H1 (cell line): ENCODE data around the gene ELMO1. TPM values are rescaled to one million over a fixed set of nuclear protein-coding genes. Genes with fewer than 3 reads are reported as not detected.

Experiments used
- CTCF ChIA-PET: fragments of 300-600 bp; sonication (Branson Sonifier 250); formaldehyde crosslinking; loops from one replicate; lab custom pipeline; 2021; ENCODE audit not compliant: partially characterized antibody; lab: Charles Lee
- POLR2A ChIA-PET: fragments of 300-600 bp; sonication (Branson Sonifier 250); formaldehyde crosslinking; loops from one replicate; lab custom pipeline; 2021; ENCODE audit warnings: inconsistent platforms; ENCODE audit not compliant: partially characterized antibody; lab: Charles Lee
- DNase-seq, 2 experiments: peaks; one replicate each; pipeline versions ENCODE4 v3.0.0 to v3.0.0-alpha.2; 2010 to 2022; ENCODE audit warnings: low spot score in 2 of 2, low read depth in 1 of 2, mixed read lengths in 1 of 2
- FAIRE-seq: peaks from 2 replicates; lab custom pipeline; 2011; peaks lifted over from hg19 to GRCh38; lab: Jason Lieb, UNC
- H2AFZ ChIP-seq: 2 replicates; pipeline ENCODE4 v1.8.1; 2012; ENCODE audit warnings: low read length, inconsistent platforms
- H2AK5ac ChIP-seq: 2 replicates; pipeline ENCODE4 v1.6.1; 2013; ENCODE audit warnings: low read depth, low read length
- H2BK120ac ChIP-seq: replicated peaks from 2 replicates; pipeline ENCODE3; 2013; ENCODE audit warnings: low read depth, low read length, inconsistent platforms
- H2BK12ac ChIP-seq: 2 replicates; pipeline ENCODE4 v1.6.1; 2013; ENCODE audit warnings: low read depth, low read length
- H2BK15ac ChIP-seq: 2 replicates; pipeline ENCODE4 v1.6.1; 2013; ENCODE audit warnings: low read length
- H2BK20ac ChIP-seq: 2 replicates; pipeline ENCODE4 v1.6.1; 2013; ENCODE audit warnings: low read length
- H2BK5ac ChIP-seq: 2 replicates; pipeline ENCODE4 v1.6.1; 2013; ENCODE audit warnings: low read depth, low read length
- H3K14ac ChIP-seq: 2 replicates; pipeline ENCODE4 v1.6.1; 2013; ENCODE audit warnings: inconsistent platforms; ENCODE audit not compliant: insufficient read length
- H3K18ac ChIP-seq: 2 replicates; pipeline ENCODE4 v1.6.1; 2013; ENCODE audit warnings: low read length; ENCODE audit errors: extremely low read depth
- H3K23ac ChIP-seq: 2 replicates; pipeline ENCODE4 v1.6.1; 2013; ENCODE audit warnings: inconsistent platforms; ENCODE audit not compliant: insufficient read length
- H3K23me2 ChIP-seq: 2 replicates; pipeline ENCODE4 v1.6.1; 2013; ENCODE audit warnings: low read depth, low read length
- H3K27ac ChIP-seq: 2 replicates; pipeline ENCODE4 v1.6.1; 2011; ENCODE audit warnings: low read depth, low read length, inconsistent platforms
- H3K27me3 ChIP-seq, 4 experiments: replicated peaks in 1 of 4; 1 replicate in 1 of 4; 2 replicates in 3 of 4; pipeline versions ENCODE4 v1.6.1 to v1.8.1; 2011 to 2013; ENCODE audit warnings: low read length in 3 of 4, mild to moderate bottlenecking in 3 of 4, inconsistent platforms in 2 of 4, mixed read lengths in 2 of 4, moderate library complexity in 1 of 4; ENCODE audit not compliant: control insufficient read depth in 3 of 4, insufficient read depth in 3 of 4; ENCODE audit errors: extremely low read depth in 1 of 4
- H3K36me3 ChIP-seq, 4 experiments: 2 replicates each; pipeline versions ENCODE4 v1.6.1 to v1.8.1; 2011 to 2013; ENCODE audit warnings: mild to moderate bottlenecking in 4 of 4, low read length in 3 of 4, moderate library complexity in 2 of 4, control low read depth in 1 of 4, inconsistent platforms in 1 of 4; ENCODE audit not compliant: insufficient read depth in 4 of 4, control insufficient read depth in 2 of 4
- H3K4ac ChIP-seq: replicated peaks from 2 replicates; pipeline ENCODE3; 2013; ENCODE audit warnings: low read length, low read depth, mixed read lengths, inconsistent platforms; ENCODE audit not compliant: insufficient read length
- H3K4me1 ChIP-seq, 4 experiments: replicated peaks in 1 of 4; 1 replicate in 1 of 4; 2 replicates in 3 of 4; pipeline versions ENCODE4 v1.6.1 to v1.8.1; 2011 to 2013; ENCODE audit warnings: low read length in 3 of 4, inconsistent platforms in 2 of 4, mixed read lengths in 1 of 4; ENCODE audit not compliant: insufficient read depth in 4 of 4, control insufficient read depth in 3 of 4
- H3K4me2 ChIP-seq, 2 experiments: 2 replicates each; pipeline versions ENCODE4 v1.6.1 to v1.8.1; 2011 to 2013; ENCODE audit warnings: low read depth in 2 of 2, low read length in 2 of 2, control low read depth in 1 of 2, inconsistent platforms in 1 of 2, mild to moderate bottlenecking in 1 of 2; ENCODE audit not compliant: insufficient read depth in 1 of 2
- H3K4me3 ChIP-seq, 4 experiments: fragments of 200-600, 300-600 bp in 1 of 4; sonication (generic), shearing (Covaris generic), sonication (Bioruptor Twin) in 1 of 4; 2 replicates each; pipeline versions ENCODE4 v1.5.1 to v1.8.1; 2011 to 2016; ENCODE audit warnings: low read length in 4 of 4, low read depth in 3 of 4, control low read depth in 2 of 4, inconsistent platforms in 2 of 4, mild to moderate bottlenecking in 2 of 4, mixed read lengths in 1 of 4, moderate library complexity in 1 of 4; ENCODE audit not compliant: insufficient read depth in 2 of 4; ENCODE audit errors: extremely low read depth in 1 of 4
- H3K56ac ChIP-seq: replicated peaks from 2 replicates; pipeline ENCODE3; 2013; ENCODE audit warnings: low read depth, mild to moderate bottlenecking, mixed read lengths, low read length, inconsistent platforms; ENCODE audit not compliant: insufficient read length
- H3K79me1 ChIP-seq: 2 replicates; pipeline ENCODE4 v1.6.1; 2013; ENCODE audit warnings: low read depth, low read length, control low read depth
- H3K79me2 ChIP-seq, 2 experiments: 2 replicates each; pipeline versions ENCODE4 v1.6.1 to v1.8.1; 2012 to 2013; ENCODE audit warnings: low read length in 2 of 2, mild to moderate bottlenecking in 2 of 2, inconsistent platforms in 1 of 2; ENCODE audit not compliant: insufficient read depth in 2 of 2, control insufficient read depth in 1 of 2
- H3K9ac ChIP-seq, 4 experiments: replicated peaks in 1 of 4; 1 replicate in 1 of 4; 2 replicates in 3 of 4; pipeline versions ENCODE4 v1.6.1 to v1.8.1; 2011 to 2013; ENCODE audit warnings: low read depth in 3 of 4, low read length in 3 of 4, control low read depth in 2 of 4, mild to moderate bottlenecking in 2 of 4, moderate library complexity in 2 of 4, inconsistent platforms in 1 of 4; ENCODE audit errors: extremely low read depth in 1 of 4
- H3K9me3 ChIP-seq, 2 experiments: 2 replicates each; pipeline versions ENCODE4 v1.6.1 to v1.8.1; 2012 to 2013; ENCODE audit warnings: mild to moderate bottlenecking in 2 of 2, moderate library complexity in 2 of 2, control low read depth in 1 of 2, inconsistent platforms in 1 of 2, low read depth in 1 of 2, low read length in 1 of 2, mixed read lengths in 1 of 2; ENCODE audit not compliant: insufficient read depth in 2 of 2
- H4K20me1 ChIP-seq, 2 experiments: replicated peaks in 1 of 2; 2 replicates each; pipeline versions ENCODE3 to v1.8.1; 2011 to 2013; ENCODE audit warnings: inconsistent platforms in 2 of 2, low read length in 2 of 2, mild to moderate bottlenecking in 1 of 2; ENCODE audit not compliant: insufficient read depth in 2 of 2, control insufficient read depth in 1 of 2
- H4K5ac ChIP-seq: 2 replicates; pipeline ENCODE4 v1.6.1; 2013; ENCODE audit warnings: low read length, low read depth, mixed read lengths, inconsistent platforms; ENCODE audit not compliant: insufficient read length
- H4K8ac ChIP-seq: 2 replicates; pipeline ENCODE4 v1.8.0; 2013; ENCODE audit warnings: mild to moderate bottlenecking, moderate library complexity, low read length, inconsistent platforms; ENCODE audit not compliant: insufficient read depth; ENCODE audit errors: extremely low read depth
- H4K91ac ChIP-seq: replicated peaks from 2 replicates; pipeline ENCODE3; 2013; ENCODE audit warnings: low read length, mixed read lengths, inconsistent platforms; ENCODE audit not compliant: insufficient read length
- ATF3 ChIP-seq: IDR thresholded peaks from 2 replicates; pipeline ENCODE4 v1.6.1; 2011; ENCODE audit warnings: low read depth, mild to moderate bottlenecking, low read length; ENCODE audit not compliant: insufficient read depth
- BRCA1 ChIP-seq: IDR thresholded peaks from 2 replicates; pipeline ENCODE4 v1.6.1; 2012; ENCODE audit warnings: low read depth, low read length, improper control_type of control experiment
- CBX8 ChIP-seq: fragments of 300-800, 300-1000 bp; sonication (generic); IDR thresholded peaks from 2 replicates; pipeline ENCODE4 v1.7.1; 2016; ENCODE audit warnings: low read depth, low read length, borderline replicate concordance
- CHD2 ChIP-seq: IDR thresholded peaks from 2 replicates; pipeline ENCODE4 v1.6.1; 2012; ENCODE audit warnings: low read length, improper control_type of control experiment
- NRF1 ChIP-seq: IDR thresholded peaks from 2 replicates; pipeline ENCODE4 v1.6.1; 2011; ENCODE audit warnings: mild to moderate bottlenecking, low read depth, low read length, improper control_type of control experiment
- TAF7 ChIP-seq: optimal IDR thresholded peaks from 2 replicates; pipeline ENCODE3; 2011; ENCODE audit warnings: low read depth, mild to moderate bottlenecking, inconsistent platforms, low read length, moderate library complexity, borderline replicate concordance
- ZNF274 ChIP-seq: IDR thresholded peaks from 2 replicates; pipeline ENCODE4 v1.7.0; 2012; ENCODE audit warnings: low read length, borderline replicate concordance; ENCODE audit errors: extremely low read depth
- WGBS, 2 experiments: shearing (Covaris generic) in 1 of 2; methylation state at CpG; one replicate each; pipeline versions ENCODE4 v1.1.6 to v1.1.7; 2013 to 2015; ENCODE audit warnings: low lambda C conversion rate in 2 of 2, mixed read lengths in 2 of 2, inconsistent platforms in 1 of 2, low coverage in 1 of 2, missing lambda C conversion rate in 1 of 2; ENCODE audit not compliant: insufficient replicate concordance in 2 of 2, insufficient coverage in 1 of 2, insufficient read length in 1 of 2; ENCODE audit errors: extremely low coverage in 1 of 2, missing lambda C conversion rate in 1 of 2; 5-methylcytosine and 5-hydroxymethylcytosine counted together
- polyA plus RNA-seq, 7 experiments: library from polyadenylated mRNA; depleted of rRNA in 3 of 7; stranded (reverse) in 5 of 7; unstranded in 2 of 7; fragments of >200 nt in 5 of 7; fragments of 200-250 nt in 2 of 7; gene quantifications; 1 replicate in 5 of 7; 2 replicates in 1 of 7; 4 replicates in 1 of 7; pipeline versions ENCODE4 v1.2.1 to v1.2.3, GENCODE V29; 2011 to 2013; ENCODE audit warnings: missing spikeins in 2 of 7, mixed read lengths in 2 of 7
- total RNA-seq: library from RNA; stranded (reverse); fragmentation: NEBNext Ultra II Directional; extraction: Animal tissue kit (Norgen Biotek cat#: 25700); gene quantifications from 2 replicates; pipeline ENCODE4 v1.2.1, GENCODE V29; 2021

The ELMO1 gene
- total and polyA plus RNA-seq, 2 of the 8 experiments (the other 6 are each of a cell fraction or from before 2014, with no cell fraction given), result 18.4 to 21.0 TPM

GRCh38 chr7:37414352-37414983 lies 34.2 kb downstream of the ELMO1 start:
- no peak for DNase-seq
- no peak overlapping the region for H2BK12ac ChIP-seq
- POLR2A ChIA-PET, result interaction anchor here (0.9 kb wide), 1 partner anchor 23 kb away, joined by 4 read pairs; no protein-coding TSS in a partner anchor

More at GRCh38 chr7:37414352-37414983, 34.2 kb downstream of the ELMO1 start:
- H3K4ac ChIP-seq, result no peak overlapping the region
- 92% methylated on average over 5 of the region's 5 CpGs; no CpG with 5 or more reads in 1 of the 2 experiments for WGBS, 2 experiments
- H3K23ac ChIP-seq, result no peak overlapping the region
- H2AK5ac ChIP-seq, result no peak overlapping the region
- H3K4me3 ChIP-seq, result no peak overlapping the region
- H4K91ac ChIP-seq, result no peak overlapping the region
- H3K18ac ChIP-seq, result no peak overlapping the region
- H3K4me2 ChIP-seq, result no peak overlapping the region
- no peak overlapping the region for H2AFZ ChIP-seq
- H4K20me1 ChIP-seq, result peaks cover 0 to 1% of the 10 kb centered on the region in 2 experiments
- no peaks in the 10 kb centered on the region for H3K9me3 ChIP-seq
- no peak overlapping the region for H4K5ac ChIP-seq
- H4K8ac ChIP-seq, result no peak overlapping the region
- H2BK5ac ChIP-seq, result no peak overlapping the region
- no peak overlapping the region for H2BK20ac ChIP-seq
- H3K9ac ChIP-seq, result no peak overlapping the region
- H3K27me3 ChIP-seq, result no peaks in the 10 kb centered on the region
- FAIRE-seq, result no peak
- H3K36me3 ChIP-seq, result no peaks in the 10 kb centered on the region
- no peaks in the 10 kb centered on the region for H3K23me2 ChIP-seq
- CTCF ChIA-PET, result no interaction called here
- no peak overlapping the region for H2BK120ac ChIP-seq
- no peak overlapping the region for H3K56ac ChIP-seq
- no peak overlapping the region for H3K14ac ChIP-seq
- H2BK15ac ChIP-seq, result no peak overlapping the region
- TF ChIP-seq CHD2 (no peak), ZNF274 (no peak), NRF1 (no peak), BRCA1 (no peak), TAF7 (no peak), ATF3 (no peak), CBX8 (no peak)
- H3K79me2 ChIP-seq, result no peaks in the 10 kb centered on the region
- H3K4me1 ChIP-seq, result peaks cover 0 to 6% (median 0%) of the 10 kb centered on the region in 4 experiments; a peak in 2 of 7 replicates
- no peaks in the 10 kb centered on the region for H3K79me1 ChIP-seq
- no peak overlapping the region for H3K27ac ChIP-seq
